Esophagus muscularis mucosa (tissue), 4 donors: ENCODE data around the gene TMEM88. TPM values are rescaled to one million over a fixed set of nuclear protein-coding genes. Genes with fewer than 3 reads are reported as not detected.

Source experiments
- DNase-seq: peaks from one replicate; pipeline ENCODE4 v3.0.0-alpha.2; 2017; ENCODE audit errors: extremely low spot score
- H3K27ac ChIP-seq, 4 donors: fragments of 200-600 bp; sonication (generic); replicated peaks in 1 of 4; 1 replicate in 3 of 4; 2 replicates in 1 of 4; pipeline ENCODE4 v1.5.1; 2016 to 2019; ENCODE audit warnings: mild to moderate bottlenecking in 1 of 4
- H3K27me3 ChIP-seq, 4 donors: fragments of 200-600 bp; sonication (generic); one replicate each; pipeline versions ENCODE4 v1.5.1 to v1.6.0; 2016 to 2019
- H3K36me3 ChIP-seq, 4 donors: fragments of 200-600 bp; sonication (generic); one replicate each; pipeline ENCODE4 v1.5.1; 2016 to 2019
- H3K4me1 ChIP-seq, 4 donors: fragments of 200-600 bp; sonication (generic); one replicate each; pipeline ENCODE4 v1.5.1; 2016 to 2019
- H3K4me3 ChIP-seq, 4 donors: fragments of 200-600 bp; sonication (generic); 1 replicate in 2 of 4; 2 replicates in 2 of 4; pipeline ENCODE4 v1.5.1; 2016 to 2019; ENCODE audit warnings: mild to moderate bottlenecking in 4 of 4, moderate library complexity in 1 of 4
- H3K9me3 ChIP-seq, 4 donors: fragments of 200-600 bp; sonication (generic); 1 replicate in 3 of 4; 2 replicates in 1 of 4; pipeline ENCODE4 v1.5.1; 2016 to 2019
- CTCF ChIP-seq, 3 experiments: fragments of 200-600 bp in 2 of 3; fragments of 450-650 bp in 1 of 3; sonication (generic) in 2 of 3; IDR thresholded peaks; one replicate each; pipeline ENCODE4 v1.5.1; 2017 to 2019; ENCODE audit warnings: antibody characterized with exemption in 3 of 3, mild to moderate bottlenecking in 2 of 3, moderate library complexity in 1 of 3
- EP300 ChIP-seq: sonication (generic); formaldehyde crosslinking; IDR thresholded peaks from one replicate; pipeline ENCODE4 v1.6.1; 2017; ENCODE audit warnings: antibody characterized with exemption
- POLR2A ChIP-seq: fragments of 450-650 bp; IDR thresholded peaks from one replicate; pipeline ENCODE4 v1.6.1; 2017; ENCODE audit warnings: antibody characterized with exemption, moderate library complexity, mild to moderate bottlenecking, low read depth
- POLR2AphosphoS5 ChIP-seq, 2 donors: sonication (generic); formaldehyde crosslinking; IDR thresholded peaks; one replicate each; pipeline ENCODE4 v1.6.1; 2017; ENCODE audit warnings: antibody characterized with exemption in 2 of 2
- WGBS: methylation state at CpG from one replicate; pipeline ENCODE4 v1.1.5; 2018; 5-methylcytosine and 5-hydroxymethylcytosine counted together
- intact Hi-C: fragments of 100-400 bp; cut with DNase I; formaldehyde crosslinking; loops from one replicate; pipeline ENCODE4 v1.15.1; 2023
- total RNA-seq, 4 donors: library from RNA; depleted of rRNA; stranded (reverse); fragments of >200 nt; gene quantifications; one replicate each; pipeline versions ENCODE4 v1.1.0 to v1.2.1, GENCODE V29; 2016

The TMEM88 gene
- total RNA-seq, 4 donors from 2014 or later, result 13.3 to 45.9 (median 42.5) TPM

GRCh38 chr17:7840875-7841274 lies 14.0 kb upstream of the TMEM88 start:
- Histone ChIP-seq H3K4me1 (peaks cover 55 to 92% (median 88%) of the 10 kb centered on the region in 4 donors), H3K27ac (peak overlapping the region; percentile 97 to 98 (median 98)), H3K4me3 (peak overlapping the region; percentile 64 to 86 (median 73)), H3K9me3 (no peaks in the 10 kb centered on the region), H3K27me3 (no peaks in the 10 kb centered on the region), H3K36me3 (peaks cover 3 to 17% (median 11%) of the 10 kb centered on the region in 4 donors)
- intact Hi-C loops, result loop anchor here (5.0 kb wide), 1 partner anchor 311 kb away; the partner anchor contains the start of gene PER1
- no peak for TF ChIP-seq EP300
- no peak for TF ChIP-seq CTCF (IDR thresholded peaks at IDR 0.05)
- no peak for TF ChIP-seq POLR2AphosphoS5 (IDR thresholded peaks at IDR 0.05)
- no peak for TF ChIP-seq POLR2A
- 56% methylated on average over 1 of the region's 1 CpG for WGBS
- no peak for DNase-seq

GRCh38 chr17:7841396-7841914 lies 13.4 kb upstream of the TMEM88 start:
- Histone ChIP-seq H3K4me1 (peaks cover 54 to 92% (median 88%) of the 10 kb centered on the region in 4 donors), H3K27me3 (no peaks in the 10 kb centered on the region), H3K4me3 (peak overlapping the region; percentile 64 to 86 (median 73)), H3K27ac (peak overlapping the region; percentile 97 to 98 (median 98)), H3K36me3 (peaks cover 9 to 22% (median 17%) of the 10 kb centered on the region in 4 donors), H3K9me3 (no peaks in the 10 kb centered on the region)
- 0% methylated on average over 17 of the region's 34 CpGs for WGBS
- TF ChIP-seq POLR2A (no peak), POLR2AphosphoS5 (IDR thresholded peaks at IDR 0.05) (peak; percentile 48 to 77), CTCF (IDR thresholded peaks at IDR 0.05) (peak; percentile 18 to 45 (median 34)), EP300 (no peak)
- peak; percentile 97 for DNase-seq
- intact Hi-C loops, result loop anchor here (5.0 kb wide), 1 partner anchor 311 kb away; the partner anchor contains the start of gene PER1

- H3K9me3 ChIP-seq, result no peaks in the 10 kb centered on the region
- H3K27ac ChIP-seq, result peak overlapping the region; percentile 97 to 98 (median 98)
- WGBS, result 0% methylated on average over 14 of the region's 46 CpGs
- H3K4me3 ChIP-seq, result peak overlapping the region; percentile 64 to 86 (median 73)
- H3K36me3 ChIP-seq, result peaks cover 14 to 27% (median 22%) of the 10 kb centered on the region in 4 donors
- TF ChIP-seq EP300 (no peak), CTCF (IDR thresholded peaks at IDR 0.05) (peak in 1 of 3 experiments; percentile 2), POLR2A (no peak), POLR2AphosphoS5 (IDR thresholded peaks at IDR 0.05) (peak; percentile 58 to 71)
- H3K4me1 ChIP-seq, result peaks cover 49 to 88% (median 84%) of the 10 kb centered on the region in 4 donors
- peak; percentile 98 for DNase-seq
- H3K27me3 ChIP-seq, result no peaks in the 10 kb centered on the region
- intact Hi-C loops, result loop anchor here (5.0 kb wide), 1 partner anchor 310 kb away; the partner anchor contains the start of gene PER1
Measured at GRCh38 chr17:7841915-7842379, 12.9 kb upstream of the TMEM88 start.

- Histone ChIP-seq H3K4me1 (peaks cover 42 to 88% (median 77%) of the 10 kb centered on the region in 4 donors), H3K4me3 (peak overlapping the region; percentile 64 to 86 (median 73)), H3K27ac (peak overlapping the region; percentile 97 to 98 (median 98)), H3K36me3 (peaks cover 21 to 34% (median 29%) of the 10 kb centered on the region in 4 donors), H3K27me3 (no peaks in the 10 kb centered on the region), H3K9me3 (no peaks in the 10 kb centered on the region)
- peak; percentile 94 for DNase-seq
- intact Hi-C loops, result loop anchor here (5.0 kb wide), 1 partner anchor 310 kb away; the partner anchor contains the start of gene PER1
- no peak for TF ChIP-seq CTCF (IDR thresholded peaks at IDR 0.05)
- peak; percentile 61 for TF ChIP-seq EP300
- TF ChIP-seq POLR2AphosphoS5 (IDR thresholded peaks at IDR 0.05), result peak; percentile 79 to 87
- TF ChIP-seq POLR2A, result peak; percentile 30
- under 1% methylated on average over 38 of the region's 47 CpGs for WGBS
Measured at GRCh38 chr17:7842380-7843256, 12.2 kb upstream of the TMEM88 start.
